H1 (cell line): ENCODE results near the gene SGK1. TPM values are rescaled to one million over a fixed set of nuclear protein-coding genes. Genes with fewer than 3 reads are reported as not detected.

ENCODE experiments used
- CTCF ChIA-PET: fragments of 300-600 bp; sonication (Branson Sonifier 250); formaldehyde crosslinking; loops from one replicate; lab custom pipeline; 2021; ENCODE audit not compliant: partially characterized antibody; lab: Charles Lee
- POLR2A ChIA-PET: fragments of 300-600 bp; sonication (Branson Sonifier 250); formaldehyde crosslinking; loops from one replicate; lab custom pipeline; 2021; ENCODE audit warnings: inconsistent platforms; ENCODE audit not compliant: partially characterized antibody; lab: Charles Lee
- DNase-seq, 2 experiments: peaks; one replicate each; pipeline versions ENCODE4 v3.0.0 to v3.0.0-alpha.2; 2010 to 2022; ENCODE audit warnings: low spot score in 2 of 2, low read depth in 1 of 2, mixed read lengths in 1 of 2
- FAIRE-seq: peaks from 2 replicates; lab custom pipeline; 2011; peaks lifted over from hg19 to GRCh38; lab: Jason Lieb, UNC
- H2AFZ ChIP-seq: 2 replicates; pipeline ENCODE4 v1.8.1; 2012; ENCODE audit warnings: low read length, inconsistent platforms
- H2AK5ac ChIP-seq: 2 replicates; pipeline ENCODE4 v1.6.1; 2013; ENCODE audit warnings: low read depth, low read length
- H2BK120ac ChIP-seq: replicated peaks from 2 replicates; pipeline ENCODE3; 2013; ENCODE audit warnings: low read depth, low read length, inconsistent platforms
- H2BK12ac ChIP-seq: 2 replicates; pipeline ENCODE4 v1.6.1; 2013; ENCODE audit warnings: low read depth, low read length
- H2BK15ac ChIP-seq: 2 replicates; pipeline ENCODE4 v1.6.1; 2013; ENCODE audit warnings: low read length
- H2BK20ac ChIP-seq: 2 replicates; pipeline ENCODE4 v1.6.1; 2013; ENCODE audit warnings: low read length
- H2BK5ac ChIP-seq: 2 replicates; pipeline ENCODE4 v1.6.1; 2013; ENCODE audit warnings: low read depth, low read length
- H3K14ac ChIP-seq: 2 replicates; pipeline ENCODE4 v1.6.1; 2013; ENCODE audit warnings: inconsistent platforms; ENCODE audit not compliant: insufficient read length
- H3K18ac ChIP-seq: 2 replicates; pipeline ENCODE4 v1.6.1; 2013; ENCODE audit warnings: low read length; ENCODE audit errors: extremely low read depth
- H3K23ac ChIP-seq: 2 replicates; pipeline ENCODE4 v1.6.1; 2013; ENCODE audit warnings: inconsistent platforms; ENCODE audit not compliant: insufficient read length
- H3K23me2 ChIP-seq: 2 replicates; pipeline ENCODE4 v1.6.1; 2013; ENCODE audit warnings: low read depth, low read length
- H3K27ac ChIP-seq: 2 replicates; pipeline ENCODE4 v1.6.1; 2011; ENCODE audit warnings: low read depth, low read length, inconsistent platforms
- H3K27me3 ChIP-seq, 4 experiments: replicated peaks in 1 of 4; 1 replicate in 1 of 4; 2 replicates in 3 of 4; pipeline versions ENCODE4 v1.6.1 to v1.8.1; 2011 to 2013; ENCODE audit warnings: low read length in 3 of 4, mild to moderate bottlenecking in 3 of 4, inconsistent platforms in 2 of 4, mixed read lengths in 2 of 4, moderate library complexity in 1 of 4; ENCODE audit not compliant: control insufficient read depth in 3 of 4, insufficient read depth in 3 of 4; ENCODE audit errors: extremely low read depth in 1 of 4
- H3K36me3 ChIP-seq, 4 experiments: 2 replicates each; pipeline versions ENCODE4 v1.6.1 to v1.8.1; 2011 to 2013; ENCODE audit warnings: mild to moderate bottlenecking in 4 of 4, low read length in 3 of 4, moderate library complexity in 2 of 4, control low read depth in 1 of 4, inconsistent platforms in 1 of 4; ENCODE audit not compliant: insufficient read depth in 4 of 4, control insufficient read depth in 2 of 4
- H3K4ac ChIP-seq: replicated peaks from 2 replicates; pipeline ENCODE3; 2013; ENCODE audit warnings: low read length, low read depth, mixed read lengths, inconsistent platforms; ENCODE audit not compliant: insufficient read length
- H3K4me1 ChIP-seq, 4 experiments: replicated peaks in 1 of 4; 1 replicate in 1 of 4; 2 replicates in 3 of 4; pipeline versions ENCODE4 v1.6.1 to v1.8.1; 2011 to 2013; ENCODE audit warnings: low read length in 3 of 4, inconsistent platforms in 2 of 4, mixed read lengths in 1 of 4; ENCODE audit not compliant: insufficient read depth in 4 of 4, control insufficient read depth in 3 of 4
- H3K4me2 ChIP-seq, 2 experiments: 2 replicates each; pipeline versions ENCODE4 v1.6.1 to v1.8.1; 2011 to 2013; ENCODE audit warnings: low read depth in 2 of 2, low read length in 2 of 2, control low read depth in 1 of 2, inconsistent platforms in 1 of 2, mild to moderate bottlenecking in 1 of 2; ENCODE audit not compliant: insufficient read depth in 1 of 2
- H3K4me3 ChIP-seq, 4 experiments: fragments of 200-600, 300-600 bp in 1 of 4; sonication (generic), shearing (Covaris generic), sonication (Bioruptor Twin) in 1 of 4; 2 replicates each; pipeline versions ENCODE4 v1.5.1 to v1.8.1; 2011 to 2016; ENCODE audit warnings: low read length in 4 of 4, low read depth in 3 of 4, control low read depth in 2 of 4, inconsistent platforms in 2 of 4, mild to moderate bottlenecking in 2 of 4, mixed read lengths in 1 of 4, moderate library complexity in 1 of 4; ENCODE audit not compliant: insufficient read depth in 2 of 4; ENCODE audit errors: extremely low read depth in 1 of 4
- H3K56ac ChIP-seq: replicated peaks from 2 replicates; pipeline ENCODE3; 2013; ENCODE audit warnings: low read depth, mild to moderate bottlenecking, mixed read lengths, low read length, inconsistent platforms; ENCODE audit not compliant: insufficient read length
- H3K79me1 ChIP-seq: 2 replicates; pipeline ENCODE4 v1.6.1; 2013; ENCODE audit warnings: low read depth, low read length, control low read depth
- H3K79me2 ChIP-seq, 2 experiments: 2 replicates each; pipeline versions ENCODE4 v1.6.1 to v1.8.1; 2012 to 2013; ENCODE audit warnings: low read length in 2 of 2, mild to moderate bottlenecking in 2 of 2, inconsistent platforms in 1 of 2; ENCODE audit not compliant: insufficient read depth in 2 of 2, control insufficient read depth in 1 of 2
- H3K9ac ChIP-seq, 4 experiments: replicated peaks in 1 of 4; 1 replicate in 1 of 4; 2 replicates in 3 of 4; pipeline versions ENCODE4 v1.6.1 to v1.8.1; 2011 to 2013; ENCODE audit warnings: low read depth in 3 of 4, low read length in 3 of 4, control low read depth in 2 of 4, mild to moderate bottlenecking in 2 of 4, moderate library complexity in 2 of 4, inconsistent platforms in 1 of 4; ENCODE audit errors: extremely low read depth in 1 of 4
- H3K9me3 ChIP-seq, 2 experiments: 2 replicates each; pipeline versions ENCODE4 v1.6.1 to v1.8.1; 2012 to 2013; ENCODE audit warnings: mild to moderate bottlenecking in 2 of 2, moderate library complexity in 2 of 2, control low read depth in 1 of 2, inconsistent platforms in 1 of 2, low read depth in 1 of 2, low read length in 1 of 2, mixed read lengths in 1 of 2; ENCODE audit not compliant: insufficient read depth in 2 of 2
- H4K20me1 ChIP-seq, 2 experiments: replicated peaks in 1 of 2; 2 replicates each; pipeline versions ENCODE3 to v1.8.1; 2011 to 2013; ENCODE audit warnings: inconsistent platforms in 2 of 2, low read length in 2 of 2, mild to moderate bottlenecking in 1 of 2; ENCODE audit not compliant: insufficient read depth in 2 of 2, control insufficient read depth in 1 of 2
- H4K5ac ChIP-seq: 2 replicates; pipeline ENCODE4 v1.6.1; 2013; ENCODE audit warnings: low read length, low read depth, mixed read lengths, inconsistent platforms; ENCODE audit not compliant: insufficient read length
- H4K8ac ChIP-seq: 2 replicates; pipeline ENCODE4 v1.8.0; 2013; ENCODE audit warnings: mild to moderate bottlenecking, moderate library complexity, low read length, inconsistent platforms; ENCODE audit not compliant: insufficient read depth; ENCODE audit errors: extremely low read depth
- H4K91ac ChIP-seq: replicated peaks from 2 replicates; pipeline ENCODE3; 2013; ENCODE audit warnings: low read length, mixed read lengths, inconsistent platforms; ENCODE audit not compliant: insufficient read length
- ASH2L ChIP-seq: fragments of 200-600, 300-600 bp; sonication (generic); IDR thresholded peaks from one replicate; pipeline ENCODE4 v1.7.1; 2017; ENCODE audit warnings: low read length
- BACH1 ChIP-seq: IDR thresholded peaks from 2 replicates; pipeline ENCODE4 v1.6.1; 2012; ENCODE audit warnings: low read length, improper control_type of control experiment
- EGR1 ChIP-seq: IDR thresholded peaks from 2 replicates; pipeline ENCODE4 v1.6.1; 2011; ENCODE audit warnings: low read depth, low read length, borderline replicate concordance
- GTF2F1 ChIP-seq: IDR thresholded peaks from 2 replicates; pipeline ENCODE4 v1.6.1; 2012; ENCODE audit warnings: low read depth, low read length, improper control_type of control experiment, borderline replicate concordance
- JUN ChIP-seq: IDR thresholded peaks from 2 replicates; pipeline ENCODE4 v1.6.1; 2011; ENCODE audit warnings: low read depth, mild to moderate bottlenecking, improper control_type of control experiment, low read length
- KDM4A ChIP-seq: IDR thresholded peaks from one replicate; pipeline ENCODE4 v1.7.1; 2012; ENCODE audit warnings: low read depth, mild to moderate bottlenecking, moderate library complexity, low read length, inconsistent platforms; ENCODE audit not compliant: severe bottlenecking
- MAFK ChIP-seq: IDR thresholded peaks from 2 replicates; pipeline ENCODE4 v1.6.1; 2012; ENCODE audit warnings: low read depth, mild to moderate bottlenecking, improper control_type of control experiment, low read length
- POLR2A ChIP-seq, 2 experiments: IDR thresholded peaks; 1 replicate in 1 of 2; 2 replicates in 1 of 2; pipeline ENCODE4 v1.6.1; 2011; ENCODE audit warnings: low read depth in 2 of 2, low read length in 2 of 2, mild to moderate bottlenecking in 2 of 2; ENCODE audit errors: control extremely low read depth in 1 of 2
- SIX5 ChIP-seq: IDR thresholded peaks from 2 replicates; pipeline ENCODE4 v1.6.1; 2011; ENCODE audit warnings: mild to moderate bottlenecking, low read depth, low read length
- TBP ChIP-seq: IDR thresholded peaks from 2 replicates; pipeline ENCODE4 v1.6.1; 2011; ENCODE audit warnings: low read depth, low read length, improper control_type of control experiment
- WGBS, 2 experiments: shearing (Covaris generic) in 1 of 2; methylation state at CpG; one replicate each; pipeline versions ENCODE4 v1.1.6 to v1.1.7; 2013 to 2015; ENCODE audit warnings: low lambda C conversion rate in 2 of 2, mixed read lengths in 2 of 2, inconsistent platforms in 1 of 2, low coverage in 1 of 2, missing lambda C conversion rate in 1 of 2; ENCODE audit not compliant: insufficient replicate concordance in 2 of 2, insufficient coverage in 1 of 2, insufficient read length in 1 of 2; ENCODE audit errors: extremely low coverage in 1 of 2, missing lambda C conversion rate in 1 of 2; 5-methylcytosine and 5-hydroxymethylcytosine counted together
- polyA plus RNA-seq, 7 experiments: library from polyadenylated mRNA; depleted of rRNA in 3 of 7; stranded (reverse) in 5 of 7; unstranded in 2 of 7; fragments of >200 nt in 5 of 7; fragments of 200-250 nt in 2 of 7; gene quantifications; 1 replicate in 5 of 7; 2 replicates in 1 of 7; 4 replicates in 1 of 7; pipeline versions ENCODE4 v1.2.1 to v1.2.3, GENCODE V29; 2011 to 2013; ENCODE audit warnings: missing spikeins in 2 of 7, mixed read lengths in 2 of 7
- total RNA-seq: library from RNA; stranded (reverse); fragmentation: NEBNext Ultra II Directional; extraction: Animal tissue kit (Norgen Biotek cat#: 25700); gene quantifications from 2 replicates; pipeline ENCODE4 v1.2.1, GENCODE V29; 2021
- TF ChIP-seq, protein P1 (sequence below): IDR thresholded peaks from 2 replicates; pipeline ENCODE4 v1.6.1; 2012; ENCODE audit warnings: inconsistent platforms

SGK1 gene
- total and polyA plus RNA-seq, 2 of the 8 experiments (the other 6 are each of a cell fraction or from before 2014, with no cell fraction given): 14.5 to 18.4 TPM

DNA sequence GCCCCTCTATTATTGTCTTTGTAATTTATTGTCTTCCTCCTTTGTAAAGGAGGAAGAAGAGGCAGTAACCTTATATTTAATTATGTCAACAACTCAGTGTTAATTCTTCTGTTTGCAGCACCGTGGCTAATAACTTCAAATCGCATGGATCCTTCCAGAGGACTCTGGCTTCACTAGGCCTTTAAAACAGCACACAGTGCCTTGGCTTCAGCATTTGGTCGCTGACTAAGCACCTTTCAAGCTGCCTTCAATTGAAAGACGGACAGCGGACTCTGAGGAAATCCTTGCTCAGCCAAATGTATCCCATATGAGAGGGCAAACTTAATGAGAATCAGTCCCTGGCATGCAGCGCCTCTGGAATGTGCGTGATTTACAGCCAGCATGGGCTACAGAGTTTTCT lies 64.2 kb downstream of the SGK1 start:
- Histone ChIP-seq H3K23me2 (no peaks in the 10 kb centered on the region), H2BK15ac (no peak overlapping the region), H3K27me3 (no peaks in the 10 kb centered on the region), H4K5ac (no peak overlapping the region), H3K23ac (no peak overlapping the region), H2BK5ac (no peak overlapping the region), H3K9me3 (no peaks in the 10 kb centered on the region), H3K27ac (no peak overlapping the region), H2BK120ac (no peak overlapping the region), H4K20me1 (no peaks in the 10 kb centered on the region), H2AFZ (peak overlapping the region; percentile 81; the same call in 1 of the 2 replicates), H2AK5ac (no peak overlapping the region), H3K36me3 (no peaks in the 10 kb centered on the region), H3K4ac (no peak overlapping the region), H3K4me1 (peaks cover 0 to 3% (median 1%) of the 10 kb centered on the region in 4 experiments; a peak in 3 of 7 replicates), H3K4me2 (no peak overlapping the region), H3K79me1 (no peaks in the 10 kb centered on the region), H3K79me2 (no peaks in the 10 kb centered on the region), H3K56ac (no peak overlapping the region), H3K4me3 (no peak overlapping the region), H3K14ac (no peak overlapping the region), H2BK20ac (no peak overlapping the region), H2BK12ac (no peak overlapping the region), H3K9ac (no peak overlapping the region), H4K91ac (no peak overlapping the region), H4K8ac (no peak overlapping the region), H3K18ac (no peak overlapping the region)
- no peak for FAIRE-seq
- POLR2A ChIA-PET: interaction anchor here (0.7 to 0.8 kb wide), 2 partner anchors 20 to 329 kb away, joined by 3 to 4 read pairs; no protein-coding TSS in a partner anchor
- TF ChIP-seq MAFK (peak; percentile 49; the same call in 1 of the 2 replicates), ASH2L (no peak), GTF2F1 (no peak), KDM4A (no peak), BACH1 (peak; percentile 62), SIX5 (no peak), EGR1 (no peak), POLR2A (IDR thresholded peaks at IDR 0.05; ENCODE audit: control extremely low read depth in 1 of 2, low read depth in 2 of 2, low read length in 2 of 2) (no peak), TBP (no peak), JUN (no peak)
- TF ChIP-seq, protein P1, sequence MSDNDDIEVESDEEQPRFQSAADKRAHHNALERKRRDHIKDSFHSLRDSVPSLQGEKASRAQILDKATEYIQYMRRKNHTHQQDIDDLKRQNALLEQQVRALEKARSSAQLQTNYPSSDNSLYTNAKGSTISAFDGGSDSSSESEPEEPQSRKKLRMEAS: no peak
- 85% methylated on average over 7 of the region's 7 CpGs; no CpG with 5 or more reads in 1 of the 2 experiments for WGBS, 2 experiments
- no peak for DNase-seq
- CTCF ChIA-PET: interaction anchor here (0.5 to 1.7 kb wide), 9 partner anchors 13 to 630 kb away, joined by 3 to 4 read pairs (median 4); no protein-coding TSS in a partner anchor
